Measurements from ENCODE around the gene NAV2. TPM values are rescaled to one million over a fixed set of nuclear protein-coding genes. Genes with fewer than 3 reads are reported as not detected.

Gene NAV2
- total and polyA plus RNA-seq, 2 experiments from 2014 or later: 26.0 to 45.0 TPM

DNA sequence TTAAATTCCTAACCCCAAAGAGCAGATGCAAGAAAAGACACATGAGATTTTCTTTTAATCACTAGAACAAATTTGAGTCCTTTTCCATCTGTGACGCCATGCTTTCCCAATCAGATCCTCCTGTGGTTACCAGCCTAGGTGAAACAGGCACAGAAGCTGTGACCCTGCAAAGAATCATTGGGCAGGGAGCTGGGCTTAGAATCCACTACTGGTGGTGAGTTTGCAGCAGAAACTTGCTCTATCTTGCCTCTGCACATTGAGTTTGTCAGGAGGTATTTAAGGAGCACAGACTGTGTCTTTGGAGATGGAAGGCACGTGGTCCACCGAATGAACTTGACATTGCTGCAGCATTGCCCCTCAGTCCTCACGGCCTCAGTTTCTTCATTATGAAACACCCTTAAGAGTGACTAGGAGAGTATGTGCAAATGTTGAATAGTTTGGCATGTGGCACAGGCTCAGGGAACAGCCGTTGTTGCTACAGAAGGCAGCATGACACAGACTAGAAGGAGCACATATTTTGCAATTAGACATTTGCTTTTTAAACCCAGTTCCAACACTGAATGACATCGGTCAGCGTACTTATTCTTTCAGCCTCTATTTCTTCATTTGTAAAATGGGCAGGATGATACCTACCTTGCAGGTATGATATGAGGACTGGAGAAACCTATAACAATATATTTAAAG, 320.1 kb downstream of the NAV2 start (continued):
- TF ChIP-seq, protein P1, sequence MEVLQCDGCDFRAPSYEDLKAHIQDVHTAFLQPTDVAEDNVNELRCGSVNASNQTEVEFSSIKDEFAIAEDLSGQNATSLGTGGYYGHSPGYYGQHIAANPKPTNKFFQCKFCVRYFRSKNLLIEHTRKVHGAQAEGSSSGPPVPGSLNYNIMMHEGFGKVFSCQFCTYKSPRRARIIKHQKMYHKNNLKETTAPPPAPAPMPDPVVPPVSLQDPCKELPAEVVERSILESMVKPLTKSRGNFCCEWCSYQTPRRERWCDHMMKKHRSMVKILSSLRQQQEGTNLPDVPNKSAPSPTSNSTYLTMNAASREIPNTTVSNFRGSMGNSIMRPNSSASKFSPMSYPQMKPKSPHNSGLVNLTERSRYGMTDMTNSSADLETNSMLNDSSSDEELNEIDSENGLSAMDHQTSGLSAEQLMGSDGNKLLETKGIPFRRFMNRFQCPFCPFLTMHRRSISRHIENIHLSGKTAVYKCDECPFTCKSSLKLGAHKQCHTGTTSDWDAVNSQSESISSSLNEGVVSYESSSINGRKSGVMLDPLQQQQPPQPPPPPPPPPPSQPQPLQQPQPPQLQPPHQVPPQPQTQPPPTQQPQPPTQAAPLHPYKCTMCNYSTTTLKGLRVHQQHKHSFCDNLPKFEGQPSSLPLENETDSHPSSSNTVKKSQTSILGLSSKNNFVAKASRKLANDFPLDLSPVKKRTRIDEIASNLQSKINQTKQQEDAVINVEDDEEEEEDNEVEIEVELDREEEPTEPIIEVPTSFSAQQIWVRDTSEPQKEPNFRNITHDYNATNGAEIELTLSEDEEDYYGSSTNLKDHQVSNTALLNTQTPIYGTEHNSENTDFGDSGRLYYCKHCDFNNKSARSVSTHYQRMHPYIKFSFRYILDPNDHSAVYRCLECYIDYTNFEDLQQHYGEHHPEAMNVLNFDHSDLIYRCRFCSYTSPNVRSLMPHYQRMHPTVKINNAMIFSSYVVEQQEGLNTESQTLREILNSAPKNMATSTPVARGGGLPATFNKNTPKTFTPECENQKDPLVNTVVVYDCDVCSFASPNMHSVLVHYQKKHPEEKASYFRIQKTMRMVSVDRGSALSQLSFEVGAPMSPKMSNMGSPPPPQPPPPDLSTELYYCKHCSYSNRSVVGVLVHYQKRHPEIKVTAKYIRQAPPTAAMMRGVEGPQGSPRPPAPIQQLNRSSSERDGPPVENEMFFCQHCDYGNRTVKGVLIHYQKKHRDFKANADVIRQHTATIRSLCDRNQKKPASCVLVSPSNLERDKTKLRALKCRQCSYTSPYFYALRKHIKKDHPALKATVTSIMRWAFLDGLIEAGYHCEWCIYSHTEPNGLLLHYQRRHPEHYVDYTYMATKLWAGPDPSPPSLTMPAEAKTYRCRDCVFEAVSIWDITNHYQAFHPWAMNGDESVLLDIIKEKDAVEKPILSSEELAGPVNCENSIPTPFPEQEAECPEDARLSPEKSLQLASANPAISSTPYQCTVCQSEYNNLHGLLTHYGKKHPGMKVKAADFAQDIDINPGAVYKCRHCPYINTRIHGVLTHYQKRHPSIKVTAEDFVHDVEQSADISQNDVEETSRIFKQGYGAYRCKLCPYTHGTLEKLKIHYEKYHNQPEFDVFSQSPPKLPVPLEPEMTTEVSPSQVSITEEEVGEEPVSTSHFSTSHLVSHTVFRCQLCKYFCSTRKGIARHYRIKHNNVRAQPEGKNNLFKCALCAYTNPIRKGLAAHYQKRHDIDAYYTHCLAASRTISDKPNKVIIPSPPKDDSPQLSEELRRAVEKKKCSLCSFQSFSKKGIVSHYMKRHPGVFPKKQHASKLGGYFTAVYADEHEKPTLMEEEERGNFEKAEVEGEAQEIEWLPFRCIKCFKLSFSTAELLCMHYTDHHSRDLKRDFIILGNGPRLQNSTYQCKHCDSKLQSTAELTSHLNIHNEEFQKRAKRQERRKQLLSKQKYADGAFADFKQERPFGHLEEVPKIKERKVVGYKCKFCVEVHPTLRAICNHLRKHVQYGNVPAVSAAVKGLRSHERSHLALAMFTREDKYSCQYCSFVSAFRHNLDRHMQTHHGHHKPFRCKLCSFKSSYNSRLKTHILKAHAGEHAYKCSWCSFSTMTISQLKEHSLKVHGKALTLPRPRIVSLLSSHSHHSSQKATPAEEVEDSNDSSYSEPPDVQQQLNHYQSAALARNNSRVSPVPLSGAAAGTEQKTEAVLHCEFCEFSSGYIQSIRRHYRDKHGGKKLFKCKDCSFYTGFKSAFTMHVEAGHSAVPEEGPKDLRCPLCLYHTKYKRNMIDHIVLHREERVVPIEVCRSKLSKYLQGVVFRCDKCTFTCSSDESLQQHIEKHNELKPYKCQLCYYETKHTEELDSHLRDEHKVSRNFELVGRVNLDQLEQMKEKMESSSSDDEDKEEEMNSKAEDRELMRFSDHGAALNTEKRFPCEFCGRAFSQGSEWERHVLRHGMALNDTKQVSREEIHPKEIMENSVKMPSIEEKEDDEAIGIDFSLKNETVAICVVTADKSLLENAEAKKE (CRISPR knock-in tag; IDR thresholded peaks at IDR 0.05): no peak

DNA sequence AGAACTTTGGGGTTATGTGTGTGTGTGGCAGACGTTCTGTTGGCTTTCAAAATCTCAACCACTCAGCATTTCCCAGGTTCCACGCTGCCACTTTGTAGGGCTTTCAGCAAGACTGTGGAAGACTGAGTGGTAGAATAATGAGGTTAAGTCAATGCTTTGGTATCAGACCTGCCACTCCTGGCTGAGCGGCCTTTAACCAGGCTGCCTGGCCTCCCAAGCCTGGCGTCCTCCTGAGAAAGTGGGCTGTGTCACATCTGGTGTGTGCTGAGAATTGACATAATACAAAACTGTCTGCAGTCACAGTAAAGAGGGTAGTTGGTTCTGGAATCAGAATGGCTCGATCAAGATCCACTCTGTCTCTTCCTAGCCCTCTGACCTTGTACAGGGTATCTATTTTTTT, 321.2 kb downstream of the NAV2 start:
- no peaks in the 10 kb centered on the region for H3K9me2 ChIP-seq (ENCODE audit: insufficient read depth)
- H2AFZ ChIP-seq: no peak overlapping the region
- Mint-ChIP-seq H3K27ac (no peak overlapping the region; the same call in 1 of the 2 replicates), H3K4me1 (peaks cover 88% of the 10 kb centered on the region), H3K4me3 (no peak overlapping the region), H3K36me3 (ENCODE audit: low read depth) (peaks cover 35% of the 10 kb centered on the region), H3K27me3 (ENCODE audit: insufficient read depth, low read depth, poor library complexity) (peaks cover 21% of the 10 kb centered on the region), H3K9me3 (no peaks in the 10 kb centered on the region; the same call in 2 of the 3 replicates)
- no peaks in the 10 kb centered on the region for H3K36me3 ChIP-seq (ENCODE audit: insufficient read depth)
- peaks cover 68% of the 10 kb centered on the region for H3K4me1 ChIP-seq (ENCODE audit: insufficient read depth)
- H3K79me2 ChIP-seq (replicated peaks; ENCODE audit: insufficient read depth): peaks cover 50% of the 10 kb centered on the region
- H3K4me2 ChIP-seq: no peak overlapping the region
- H3K4me3 ChIP-seq: no peak overlapping the region
- DNase-seq (ENCODE audit: low spot score): no peak
- no peak for ATAC-seq
- H3K27me3 ChIP-seq (ENCODE audit: insufficient read depth): no peaks in the 10 kb centered on the region
- no peaks in the 10 kb centered on the region for H4K20me1 ChIP-seq (replicated peaks; ENCODE audit: insufficient read depth)
- peak overlapping the region; percentile 43; the same call in 1 of the 2 replicates for H3K27ac ChIP-seq (ENCODE audit: low read depth)
- H3F3A ChIP-seq (replicated peaks; ENCODE audit: low read depth): no peaks in the 10 kb centered on the region
- TF ChIP-seq NANOG (IDR thresholded peaks at IDR 0.05; ENCODE audit: borderline replicate concordance): no peak
- TF ChIP-seq, protein P2, sequence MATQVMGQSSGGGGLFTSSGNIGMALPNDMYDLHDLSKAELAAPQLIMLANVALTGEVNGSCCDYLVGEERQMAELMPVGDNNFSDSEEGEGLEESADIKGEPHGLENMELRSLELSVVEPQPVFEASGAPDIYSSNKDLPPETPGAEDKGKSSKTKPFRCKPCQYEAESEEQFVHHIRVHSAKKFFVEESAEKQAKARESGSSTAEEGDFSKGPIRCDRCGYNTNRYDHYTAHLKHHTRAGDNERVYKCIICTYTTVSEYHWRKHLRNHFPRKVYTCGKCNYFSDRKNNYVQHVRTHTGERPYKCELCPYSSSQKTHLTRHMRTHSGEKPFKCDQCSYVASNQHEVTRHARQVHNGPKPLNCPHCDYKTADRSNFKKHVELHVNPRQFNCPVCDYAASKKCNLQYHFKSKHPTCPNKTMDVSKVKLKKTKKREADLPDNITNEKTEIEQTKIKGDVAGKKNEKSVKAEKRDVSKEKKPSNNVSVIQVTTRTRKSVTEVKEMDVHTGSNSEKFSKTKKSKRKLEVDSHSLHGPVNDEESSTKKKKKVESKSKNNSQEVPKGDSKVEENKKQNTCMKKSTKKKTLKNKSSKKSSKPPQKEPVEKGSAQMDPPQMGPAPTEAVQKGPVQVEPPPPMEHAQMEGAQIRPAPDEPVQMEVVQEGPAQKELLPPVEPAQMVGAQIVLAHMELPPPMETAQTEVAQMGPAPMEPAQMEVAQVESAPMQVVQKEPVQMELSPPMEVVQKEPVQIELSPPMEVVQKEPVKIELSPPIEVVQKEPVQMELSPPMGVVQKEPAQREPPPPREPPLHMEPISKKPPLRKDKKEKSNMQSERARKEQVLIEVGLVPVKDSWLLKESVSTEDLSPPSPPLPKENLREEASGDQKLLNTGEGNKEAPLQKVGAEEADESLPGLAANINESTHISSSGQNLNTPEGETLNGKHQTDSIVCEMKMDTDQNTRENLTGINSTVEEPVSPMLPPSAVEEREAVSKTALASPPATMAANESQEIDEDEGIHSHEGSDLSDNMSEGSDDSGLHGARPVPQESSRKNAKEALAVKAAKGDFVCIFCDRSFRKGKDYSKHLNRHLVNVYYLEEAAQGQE (IDR thresholded peaks at IDR 0.05; ENCODE audit: unreplicated experiment): no peak
- TF ChIP-seq, protein P3, sequence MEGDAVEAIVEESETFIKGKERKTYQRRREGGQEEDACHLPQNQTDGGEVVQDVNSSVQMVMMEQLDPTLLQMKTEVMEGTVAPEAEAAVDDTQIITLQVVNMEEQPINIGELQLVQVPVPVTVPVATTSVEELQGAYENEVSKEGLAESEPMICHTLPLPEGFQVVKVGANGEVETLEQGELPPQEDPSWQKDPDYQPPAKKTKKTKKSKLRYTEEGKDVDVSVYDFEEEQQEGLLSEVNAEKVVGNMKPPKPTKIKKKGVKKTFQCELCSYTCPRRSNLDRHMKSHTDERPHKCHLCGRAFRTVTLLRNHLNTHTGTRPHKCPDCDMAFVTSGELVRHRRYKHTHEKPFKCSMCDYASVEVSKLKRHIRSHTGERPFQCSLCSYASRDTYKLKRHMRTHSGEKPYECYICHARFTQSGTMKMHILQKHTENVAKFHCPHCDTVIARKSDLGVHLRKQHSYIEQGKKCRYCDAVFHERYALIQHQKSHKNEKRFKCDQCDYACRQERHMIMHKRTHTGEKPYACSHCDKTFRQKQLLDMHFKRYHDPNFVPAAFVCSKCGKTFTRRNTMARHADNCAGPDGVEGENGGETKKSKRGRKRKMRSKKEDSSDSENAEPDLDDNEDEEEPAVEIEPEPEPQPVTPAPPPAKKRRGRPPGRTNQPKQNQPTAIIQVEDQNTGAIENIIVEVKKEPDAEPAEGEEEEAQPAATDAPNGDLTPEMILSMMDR (conservative IDR thresholded peaks at IDR 0.05; ENCODE audit: low read depth in 2 of 2): no peak
- no peak for TF ChIP-seq CREB1 (CRISPR knock-in tag; IDR thresholded peaks at IDR 0.05; ENCODE audit: low read depth)
- no peak for TF ChIP-seq STAT1 (IDR thresholded peaks at IDR 0.05; ENCODE audit: unreplicated experiment)

All from GM23338 (cell line).